A673 (cell line): ENCODE results near the gene CYP4F3.

Source experiments
- EZH2 ChIP-seq: fragments of 200-600 bp; sonication (generic); IDR thresholded peaks from 2 replicates; pipeline ENCODE4 v1.6.1; 2017; ENCODE audit warnings: borderline replicate concordance, low read depth, mild to moderate bottlenecking, mixed read lengths, antibody characterized with exemption, low read length; ENCODE audit not compliant: poor library complexity, severe bottlenecking
- TF ChIP-seq, protein P1 (sequence below): fragments of 300-800, 200-600 bp; sonication (generic); conservative IDR thresholded peaks from 2 replicates; pipeline ENCODE4 v1.5.1; 2017; ENCODE audit warnings: low read depth, mild to moderate bottlenecking, antibody characterized with exemption, low read length, moderate library complexity, mixed read lengths

DNA sequence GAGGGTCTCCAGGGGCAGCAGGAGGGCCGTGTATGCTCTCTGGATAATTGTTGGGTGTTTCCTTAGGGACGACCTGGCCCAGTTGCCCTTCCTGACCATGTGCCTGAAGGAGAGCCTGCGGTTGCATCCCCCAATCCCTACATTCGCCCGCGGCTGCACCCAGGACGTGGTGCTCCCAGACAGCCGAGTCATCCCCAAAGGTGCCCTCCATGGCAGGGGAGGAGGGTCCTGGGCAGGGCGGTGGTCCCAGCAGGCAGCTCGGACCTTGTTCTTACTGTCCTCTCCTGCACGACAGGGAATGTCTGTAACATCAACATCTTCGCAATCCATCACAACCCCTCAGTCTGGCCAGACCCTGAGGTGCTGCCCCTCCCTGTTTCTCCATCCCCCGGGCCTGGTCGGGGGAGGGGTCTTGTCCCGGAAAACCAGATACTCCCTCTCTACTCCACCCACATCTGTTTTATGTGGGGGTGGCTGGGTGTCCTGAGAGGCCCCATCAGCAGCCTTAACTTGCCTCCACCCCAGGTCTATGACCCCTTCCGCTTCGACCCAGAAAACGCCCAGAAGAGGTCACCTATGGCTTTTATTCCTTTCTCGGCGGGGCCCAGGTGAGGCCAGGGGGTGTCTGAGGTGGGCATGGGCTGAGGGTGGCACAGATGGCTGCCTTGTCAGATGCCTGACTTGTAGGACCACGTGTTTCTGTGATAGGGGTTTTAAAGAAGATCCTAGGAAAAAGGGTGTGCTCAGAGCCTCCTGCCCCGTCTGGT lies 12.3 kb upstream of the CYP4F3 start:
- no peak for TF ChIP-seq EZH2
- TF ChIP-seq, protein P1, sequence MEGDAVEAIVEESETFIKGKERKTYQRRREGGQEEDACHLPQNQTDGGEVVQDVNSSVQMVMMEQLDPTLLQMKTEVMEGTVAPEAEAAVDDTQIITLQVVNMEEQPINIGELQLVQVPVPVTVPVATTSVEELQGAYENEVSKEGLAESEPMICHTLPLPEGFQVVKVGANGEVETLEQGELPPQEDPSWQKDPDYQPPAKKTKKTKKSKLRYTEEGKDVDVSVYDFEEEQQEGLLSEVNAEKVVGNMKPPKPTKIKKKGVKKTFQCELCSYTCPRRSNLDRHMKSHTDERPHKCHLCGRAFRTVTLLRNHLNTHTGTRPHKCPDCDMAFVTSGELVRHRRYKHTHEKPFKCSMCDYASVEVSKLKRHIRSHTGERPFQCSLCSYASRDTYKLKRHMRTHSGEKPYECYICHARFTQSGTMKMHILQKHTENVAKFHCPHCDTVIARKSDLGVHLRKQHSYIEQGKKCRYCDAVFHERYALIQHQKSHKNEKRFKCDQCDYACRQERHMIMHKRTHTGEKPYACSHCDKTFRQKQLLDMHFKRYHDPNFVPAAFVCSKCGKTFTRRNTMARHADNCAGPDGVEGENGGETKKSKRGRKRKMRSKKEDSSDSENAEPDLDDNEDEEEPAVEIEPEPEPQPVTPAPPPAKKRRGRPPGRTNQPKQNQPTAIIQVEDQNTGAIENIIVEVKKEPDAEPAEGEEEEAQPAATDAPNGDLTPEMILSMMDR, result no peak
